Upper lobe of left lung (tissue), 6 donors: Measurements from ENCODE around the gene PILRA. TPM values are rescaled to one million over a fixed set of nuclear protein-coding genes. Genes with fewer than 3 reads are reported as not detected.
"Not testable (repeated sequence)": the region's sequence is repeated elsewhere in the genome, so short reads cannot be mapped to it uniquely, and the experiment has no call there.

ENCODE experiments used
- ATAC-seq, 2 donors: fragments of 200-7000 bp; cut with Tn5 transposase; one replicate each; pipeline ENCODE4 v1.9.1; 2022; ENCODE audit warnings: mild to moderate bottlenecking in 2 of 2, moderate library complexity in 2 of 2; ENCODE audit not compliant: low FRiP score in 2 of 2
- DNase-seq, 2 donors: peaks; one replicate each; pipeline ENCODE4 v3.0.0-alpha.2; 2019 to 2020
- H3K27ac ChIP-seq, 4 donors: fragments of 200-600 bp; sonication (generic); one replicate each; pipeline ENCODE4 v1.5.1; 2016 to 2019
- H3K27me3 ChIP-seq, 4 donors: fragments of 200-600 bp; sonication (generic); one replicate each; pipeline ENCODE4 v1.5.1; 2017 to 2019
- H3K36me3 ChIP-seq, 4 donors: fragments of 200-600 bp; sonication (generic); one replicate each; pipeline ENCODE4 v1.5.1; 2016 to 2019
- H3K4me1 ChIP-seq, 4 donors: fragments of 200-600 bp; sonication (generic); one replicate each; pipeline ENCODE4 v1.5.1; 2018 to 2019
- H3K4me3 ChIP-seq, 4 donors: fragments of 200-600 bp; sonication (generic); one replicate each; pipeline ENCODE4 v1.5.1; 2017 to 2019; ENCODE audit warnings: mild to moderate bottlenecking in 2 of 4, moderate library complexity in 1 of 4
- H3K9me3 ChIP-seq, 4 donors: fragments of 200-600 bp; sonication (generic); one replicate each; pipeline ENCODE4 v1.5.1; 2018 to 2019
- CTCF ChIP-seq, 6 experiments: fragments of 450-650 bp in 4 of 6; fragments of 200-600 bp in 2 of 6; sonication (generic) in 2 of 6; IDR thresholded peaks; one replicate each; pipeline ENCODE4 v1.5.1; 2016 to 2019; ENCODE audit warnings: antibody characterized with exemption in 6 of 6
- EP300 ChIP-seq, 4 donors: sonication (generic); formaldehyde crosslinking; IDR thresholded peaks; one replicate each; pipeline ENCODE4 v1.5.1; 2017; ENCODE audit warnings: antibody characterized with exemption in 4 of 4, control low read depth in 2 of 4
- POLR2A ChIP-seq, 4 donors: fragments of 450-650 bp; IDR thresholded peaks; one replicate each; pipeline ENCODE4 v1.5.1; 2016 to 2017; ENCODE audit warnings: antibody characterized with exemption in 4 of 4, mild to moderate bottlenecking in 2 of 4
- POLR2AphosphoS5 ChIP-seq, 2 donors: sonication (generic); formaldehyde crosslinking; IDR thresholded peaks; one replicate each; pipeline ENCODE4 v1.5.1; 2017; ENCODE audit warnings: antibody characterized with exemption in 2 of 2
- WGBS, 2 donors: methylation state at CpG; one replicate each; pipeline ENCODE4 v1.1.5; 2017 to 2018; 5-methylcytosine and 5-hydroxymethylcytosine counted together
- total RNA-seq, 6 donors: library from RNA; depleted of rRNA in 4 of 6; stranded (reverse); fragments of >200 nt in 4 of 6; gene quantifications; one replicate each; pipeline versions ENCODE4 v1.1.0 to v1.2.1, GENCODE V29; 2016 to 2021
- donor health status: DM: no; HTN: no; CAD: no; lungs with moderate emphysema.
- donor health status: DM: no; HTN: yes; CAD: no; lungs with severe emphysema.

Gene PILRA
- total RNA-seq, 6 donors from 2014 or later = 15.2 to 52.4 (median 24.2) TPM

- ATAC-seq (no peak), DNase-seq (no peak)
- Histone ChIP-seq H3K4me3 (peak overlapping the region in 3 of 4 donors; percentile 75 to 97 (median 89)), H3K9me3 (no peaks in the 10 kb centered on the region), H3K36me3 (peaks cover 5 to 32% (median 26%) of the 10 kb centered on the region in 4 donors), H3K4me1 (peaks cover 28 to 60% (median 39%) of the 10 kb centered on the region in 4 donors), H3K27me3 (no peaks in the 10 kb centered on the region), H3K27ac (peak overlapping the region in 3 of 4 donors; percentile 95 to 98 (median 98))
- no peak for TF ChIP-seq POLR2AphosphoS5 (IDR thresholded peaks at IDR 0.05)
- no peak for TF ChIP-seq POLR2A (IDR thresholded peaks at IDR 0.05)
- no peak for TF ChIP-seq CTCF (IDR thresholded peaks at IDR 0.05)
- no peak for TF ChIP-seq EP300 (IDR thresholded peaks at IDR 0.05)
- WGBS, 2 donors = 82 to 83% methylated on average over 22 of the region's 22 CpGs
Observed at GRCh38 chr7:100434297-100435144, 61.2 kb downstream of the PILRA start.

- TF ChIP-seq EP300 (IDR thresholded peaks at IDR 0.05) (no peak), CTCF (IDR thresholded peaks at IDR 0.05) (peak in 1 of 6 experiments; percentile 9), POLR2AphosphoS5 (IDR thresholded peaks at IDR 0.05) (peak in 1 of 2 donors; percentile 6), POLR2A (IDR thresholded peaks at IDR 0.05) (peak in 2 of 4 donors; percentile 15 to 16)
- H3K4me3 ChIP-seq = peak overlapping the region; percentile 75 to 97 (median 90)
- H3K36me3 ChIP-seq = peaks cover 5 to 32% (median 26%) of the 10 kb centered on the region in 4 donors
- peak overlapping the region; percentile 95 to 98 (median 98) for H3K27ac ChIP-seq
- DNase-seq (peak; percentile 45 to 93), ATAC-seq (peak; percentile 12 to 64)
- H3K9me3 ChIP-seq = no peaks in the 10 kb centered on the region
- peaks cover 25 to 54% (median 35%) of the 10 kb centered on the region in 4 donors for H3K4me1 ChIP-seq
- WGBS, 2 donors = 3 to 9% methylated on average over 18 to 48 of the region's 81 CpGs
- no peaks in the 10 kb centered on the region for H3K27me3 ChIP-seq
Observed at GRCh38 chr7:100435401-100436304, 62.4 kb downstream of the PILRA start.

GRCh38 chr7:100437150-100438100, 64.1 kb downstream of the PILRA start:
- Histone ChIP-seq H3K9me3 (no peaks in the 10 kb centered on the region), H3K4me3 (peak overlapping the region in 2 of 4 donors; percentile 75 to 97), H3K27me3 (no peaks in the 10 kb centered on the region), H3K27ac (peak overlapping the region; percentile 95 to 98 (median 98)), H3K4me1 (peaks cover 10 to 36% (median 18%) of the 10 kb centered on the region in 4 donors), H3K36me3 (peaks cover 5 to 23% (median 21%) of the 10 kb centered on the region in 4 donors)
- 94 to 95% methylated on average over 28 of the region's 28 CpGs for WGBS, 2 donors
- DNase-seq (peak in 1 of 2 donors; percentile 82), ATAC-seq (no peak)
- TF ChIP-seq POLR2AphosphoS5 (IDR thresholded peaks at IDR 0.05) (no peak), POLR2A (IDR thresholded peaks at IDR 0.05) (no peak), EP300 (IDR thresholded peaks at IDR 0.05) (no peak), CTCF (IDR thresholded peaks at IDR 0.05) (no peak)

GRCh38 chr7:100438172-100438571, 64.9 kb downstream of the PILRA start:
- Histone ChIP-seq H3K4me3 (no peak overlapping the region), H3K27ac (peak overlapping the region in 2 of 4 donors; percentile 4 to 95), H3K36me3 (peaks cover 5 to 17% (median 15%) of the 10 kb centered on the region in 4 donors), H3K27me3 (no peaks in the 10 kb centered on the region), H3K4me1 (peaks cover 10 to 28% (median 19%) of the 10 kb centered on the region in 4 donors), H3K9me3 (no peaks in the 10 kb centered on the region)
- 38 to 53% methylated on average over 2 of the region's 2 CpGs for WGBS, 2 donors
- no peak for ATAC-seq
- no peak for TF ChIP-seq POLR2A (IDR thresholded peaks at IDR 0.05)
- no peak for TF ChIP-seq POLR2AphosphoS5 (IDR thresholded peaks at IDR 0.05)
- TF ChIP-seq EP300 (IDR thresholded peaks at IDR 0.05) = no peak
- TF ChIP-seq CTCF (IDR thresholded peaks at IDR 0.05) = no peak
- DNase-seq = no peak

- 92% methylated on average over 8 of the region's 8 CpGs for WGBS, 2 donors
- H3K27ac ChIP-seq = peak overlapping the region in 1 of 4 donors; percentile 9
- H3K4me3 ChIP-seq, H3K9me3 ChIP-seq, DNase-seq, H3K27me3 ChIP-seq, ATAC-seq: not testable (repeated sequence)
- H3K36me3 ChIP-seq = peaks cover 4 to 11% (median 10%) of the 10 kb centered on the region in 4 donors
- peaks cover 14 to 28% (median 19%) of the 10 kb centered on the region in 4 donors for H3K4me1 ChIP-seq
Observed at GRCh38 chr7:100438731-100439130, 65.4 kb downstream of the PILRA start.

GRCh38 chr7:100439244-100439643, 66.0 kb downstream of the PILRA start:
- not testable (repeated sequence) for H3K36me3 ChIP-seq, H3K4me3 ChIP-seq, DNase-seq, H3K9me3 ChIP-seq, ATAC-seq, H3K27me3 ChIP-seq
- Histone ChIP-seq H3K27ac (peak overlapping the region in 1 of 4 donors; percentile 35), H3K4me1 (peaks cover 19 to 28% (median 20%) of the 10 kb centered on the region in 4 donors)
- WGBS, 2 donors = 89% methylated on average over 7 of the region's 7 CpGs
